ENCODE measurements around the gene CHCHD6. TPM values are rescaled to one million over a fixed set of nuclear protein-coding genes. Genes with fewer than 3 reads are reported as not detected.

CHCHD6 gene
- total RNA-seq, 1 donor from 2014 or later: 17.2 TPM

- no peak overlapping the region for H3K27ac Mint-ChIP-seq (ENCODE audit: unreplicated experiment)
- TF ChIP-seq, protein P1, sequence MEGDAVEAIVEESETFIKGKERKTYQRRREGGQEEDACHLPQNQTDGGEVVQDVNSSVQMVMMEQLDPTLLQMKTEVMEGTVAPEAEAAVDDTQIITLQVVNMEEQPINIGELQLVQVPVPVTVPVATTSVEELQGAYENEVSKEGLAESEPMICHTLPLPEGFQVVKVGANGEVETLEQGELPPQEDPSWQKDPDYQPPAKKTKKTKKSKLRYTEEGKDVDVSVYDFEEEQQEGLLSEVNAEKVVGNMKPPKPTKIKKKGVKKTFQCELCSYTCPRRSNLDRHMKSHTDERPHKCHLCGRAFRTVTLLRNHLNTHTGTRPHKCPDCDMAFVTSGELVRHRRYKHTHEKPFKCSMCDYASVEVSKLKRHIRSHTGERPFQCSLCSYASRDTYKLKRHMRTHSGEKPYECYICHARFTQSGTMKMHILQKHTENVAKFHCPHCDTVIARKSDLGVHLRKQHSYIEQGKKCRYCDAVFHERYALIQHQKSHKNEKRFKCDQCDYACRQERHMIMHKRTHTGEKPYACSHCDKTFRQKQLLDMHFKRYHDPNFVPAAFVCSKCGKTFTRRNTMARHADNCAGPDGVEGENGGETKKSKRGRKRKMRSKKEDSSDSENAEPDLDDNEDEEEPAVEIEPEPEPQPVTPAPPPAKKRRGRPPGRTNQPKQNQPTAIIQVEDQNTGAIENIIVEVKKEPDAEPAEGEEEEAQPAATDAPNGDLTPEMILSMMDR (IDR thresholded peaks at IDR 0.05; ENCODE audit: partially characterized antibody, unreplicated experiment): no peak
- H3K27me3 Mint-ChIP-seq (ENCODE audit: unreplicated experiment): no peaks in the 10 kb centered on the region
- H3K4me1 Mint-ChIP-seq (ENCODE audit: low read depth, unreplicated experiment): peaks cover 7% of the 10 kb centered on the region
- H3K9me3 Mint-ChIP-seq (ENCODE audit: unreplicated experiment): peaks cover 2% of the 10 kb centered on the region
- no peak for DNase-seq
- H3K36me3 Mint-ChIP-seq (ENCODE audit: unreplicated experiment): no peaks in the 10 kb centered on the region
- H3K4me3 Mint-ChIP-seq (ENCODE audit: unreplicated experiment): no peak overlapping the region
These were observed 142.1 kb downstream of the CHCHD6 start for GRCh38 chr3:126845920-126846715.

GRCh38 chr3:126847061-126847460 is 143.0 kb downstream of the CHCHD6 start:
- Mint-ChIP-seq H3K27me3 (ENCODE audit: unreplicated experiment) (no peaks in the 10 kb centered on the region), H3K9me3 (ENCODE audit: unreplicated experiment) (peaks cover 2% of the 10 kb centered on the region), H3K27ac (ENCODE audit: unreplicated experiment) (no peak overlapping the region), H3K36me3 (ENCODE audit: unreplicated experiment) (no peaks in the 10 kb centered on the region), H3K4me3 (ENCODE audit: unreplicated experiment) (no peak overlapping the region), H3K4me1 (ENCODE audit: low read depth, unreplicated experiment) (peaks cover 7% of the 10 kb centered on the region)
- no peak for DNase-seq
- TF ChIP-seq, protein P1 (IDR thresholded peaks at IDR 0.05; ENCODE audit: partially characterized antibody, unreplicated experiment): no peak

GRCh38 chr3:126848991-126849390 is 145.0 kb downstream of the CHCHD6 start:
- Mint-ChIP-seq H3K27ac (ENCODE audit: unreplicated experiment) (no peak overlapping the region), H3K4me3 (ENCODE audit: unreplicated experiment) (no peak overlapping the region), H3K4me1 (ENCODE audit: low read depth, unreplicated experiment) (peaks cover 7% of the 10 kb centered on the region), H3K9me3 (ENCODE audit: unreplicated experiment) (peaks cover 2% of the 10 kb centered on the region), H3K27me3 (ENCODE audit: unreplicated experiment) (no peaks in the 10 kb centered on the region), H3K36me3 (ENCODE audit: unreplicated experiment) (no peaks in the 10 kb centered on the region)
- TF ChIP-seq, protein P1 (IDR thresholded peaks at IDR 0.05; ENCODE audit: partially characterized antibody, unreplicated experiment): no peak
- DNase-seq: no peak

DNA sequence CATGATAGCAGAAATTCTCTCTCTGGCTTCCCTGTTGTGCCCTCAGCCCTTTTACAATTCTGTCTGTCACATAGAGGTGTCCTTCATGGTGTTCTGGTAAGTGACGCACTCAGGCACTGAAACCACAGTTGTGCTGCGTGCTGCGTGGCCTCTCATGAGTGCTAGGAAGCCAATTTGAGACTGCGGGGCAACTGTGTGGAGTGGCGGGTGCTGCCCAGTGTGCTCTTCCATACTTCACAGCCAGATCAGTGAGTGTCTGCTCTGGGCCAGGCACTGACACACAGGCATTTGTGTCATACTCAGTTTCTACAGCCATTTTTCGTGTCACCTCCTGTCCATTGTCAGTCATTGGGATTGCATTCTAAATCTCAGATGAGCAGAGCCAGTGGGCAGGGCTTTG is 145.7 kb downstream of the CHCHD6 start:
- peak overlapping the region; percentile 44 for H3K4me3 Mint-ChIP-seq (ENCODE audit: unreplicated experiment)

More for the DNA sequence above, 145.7 kb downstream of the CHCHD6 start:
- no peaks in the 10 kb centered on the region for H3K36me3 Mint-ChIP-seq (ENCODE audit: unreplicated experiment)
- H3K4me1 Mint-ChIP-seq (ENCODE audit: low read depth, unreplicated experiment): peaks cover 7% of the 10 kb centered on the region
- TF ChIP-seq, protein P1 (IDR thresholded peaks at IDR 0.05; ENCODE audit: partially characterized antibody, unreplicated experiment): no peak
- H3K27me3 Mint-ChIP-seq (ENCODE audit: unreplicated experiment): no peaks in the 10 kb centered on the region
- no peak for DNase-seq
- H3K9me3 Mint-ChIP-seq (ENCODE audit: unreplicated experiment): peaks cover 2% of the 10 kb centered on the region
- no peak overlapping the region for H3K27ac Mint-ChIP-seq (ENCODE audit: unreplicated experiment)
